ENCODE data around the gene RLN1. TPM values are rescaled to one million over a fixed set of nuclear protein-coding genes. Genes with fewer than 3 reads are reported as not detected.

Gene RLN1
- total and polyA plus RNA-seq, 10 donors = 0.30 to 1.1 (median 0.52) TPM; not detected in 5

- peaks cover 0 to 36% (median 8%) of the 10 kb centered on the region in 6 donors for H3K36me3 ChIP-seq
- DNase-seq = no peak
- intact Hi-C loops (cut with DNase I; ENCODE audit: low total_unique reads) = no loop called here
- TF ChIP-seq CTCF (IDR thresholded peaks at IDR 0.05 in 8 of 11, conservative IDR thresholded peaks at IDR 0.05 in 3 of 11) (no peak), POLR2AphosphoS5 (IDR thresholded peaks at IDR 0.05) (no peak), POLR2A (IDR thresholded peaks at IDR 0.05) (no peak)
- no peak overlapping the region for H3K27ac ChIP-seq
- H3K9me3 ChIP-seq = no peaks in the 10 kb centered on the region
- no peaks in the 10 kb centered on the region for H3K4me1 ChIP-seq
- 76 to 88% (median 86%) methylated on average over 3 of the region's 3 CpGs for WGBS, 5 donors
- no peak overlapping the region for H3K4me3 ChIP-seq
- no peaks in the 10 kb centered on the region for H3K27me3 ChIP-seq (replicated peaks in 1 of 7)
Measured at GRCh38 chr9:5361326-5362010, 21.8 kb upstream of the RLN1 start.

- H3K4me1 ChIP-seq = no peaks in the 10 kb centered on the region
- DNase-seq = no peak
- H3K27ac ChIP-seq = no peak overlapping the region
- H3K27me3 ChIP-seq (replicated peaks in 1 of 7) = no peaks in the 10 kb centered on the region
- no peak for TF ChIP-seq POLR2AphosphoS5 (IDR thresholded peaks at IDR 0.05)
- no peak for TF ChIP-seq POLR2A (IDR thresholded peaks at IDR 0.05)
- no peak for TF ChIP-seq CTCF (IDR thresholded peaks at IDR 0.05 in 8 of 11, conservative IDR thresholded peaks at IDR 0.05 in 3 of 11)
- H3K9me3 ChIP-seq = no peaks in the 10 kb centered on the region
- peaks cover 0 to 38% (median 9%) of the 10 kb centered on the region in 6 donors for H3K36me3 ChIP-seq
- intact Hi-C loops (cut with DNase I; ENCODE audit: low total_unique reads) = no loop called here
- H3K4me3 ChIP-seq = no peak overlapping the region
Measured at GRCh38 chr9:5360341-5360740, 20.7 kb upstream of the RLN1 start.

GRCh38 chr9:5357431-5358105, 17.9 kb upstream of the RLN1 start:
- no peak for DNase-seq
- WGBS, 5 donors = 88 to 98% (median 93%) methylated on average over 1 of the region's 1 CpG
- no peak overlapping the region for H3K4me3 ChIP-seq
- no peaks in the 10 kb centered on the region for H3K9me3 ChIP-seq
- no peak overlapping the region for H3K27ac ChIP-seq
- intact Hi-C loops (cut with DNase I; ENCODE audit: low total_unique reads) = no loop called here
- no peaks in the 10 kb centered on the region for H3K27me3 ChIP-seq (replicated peaks in 1 of 7)
- peaks cover 0 to 38% (median 9%) of the 10 kb centered on the region in 6 donors for H3K36me3 ChIP-seq
- peaks cover 0 to 7% (median 0%) of the 10 kb centered on the region in 6 donors for H3K4me1 ChIP-seq
- TF ChIP-seq POLR2A (IDR thresholded peaks at IDR 0.05) = no peak
- no peak for TF ChIP-seq CTCF (IDR thresholded peaks at IDR 0.05 in 8 of 11, conservative IDR thresholded peaks at IDR 0.05 in 3 of 11)
- TF ChIP-seq POLR2AphosphoS5 (IDR thresholded peaks at IDR 0.05) = no peak

GRCh38 chr9:5355817-5356216, 16.1 kb upstream of the RLN1 start:
- 93 to 98% (median 97%) methylated on average over 2 of the region's 2 CpGs for WGBS, 5 donors
- intact Hi-C loops (cut with DNase I; ENCODE audit: low total_unique reads) = no loop called here

More at GRCh38 chr9:5355817-5356216, 16.1 kb upstream of the RLN1 start:
- Histone ChIP-seq H3K4me3 (no peak overlapping the region), H3K4me1 (peaks cover 0 to 13% (median 0%) of the 10 kb centered on the region in 6 donors), H3K9me3 (peaks cover 0 to 4% (median 0%) of the 10 kb centered on the region in 8 donors), H3K36me3 (peaks cover 0 to 33% (median 9%) of the 10 kb centered on the region in 6 donors), H3K27me3 (replicated peaks in 1 of 7) (no peaks in the 10 kb centered on the region), H3K27ac (no peak overlapping the region)
- no peak for DNase-seq
- TF ChIP-seq POLR2AphosphoS5 (IDR thresholded peaks at IDR 0.05) = no peak
- TF ChIP-seq POLR2A (IDR thresholded peaks at IDR 0.05) = no peak
- no peak for TF ChIP-seq CTCF (IDR thresholded peaks at IDR 0.05 in 8 of 11, conservative IDR thresholded peaks at IDR 0.05 in 3 of 11)

Data from spleen (tissue), 11 donors.